ENCODE data around the gene ABCG2. TPM values are rescaled to one million over a fixed set of nuclear protein-coding genes. Genes with fewer than 3 reads are reported as not detected.

Gene ABCG2
- polyA plus RNA-seq, 1 of the 3 experiments (the other 2 are of a cell fraction), result 0.02 TPM

GRCh38 chr4:88104902-88105610, 53.4 kb downstream of the ABCG2 start (continued):
- TF ChIP-seq JUND (IDR thresholded peaks at IDR 0.05) (peak; percentile 37), RFX5 (IDR thresholded peaks at IDR 0.05; ENCODE audit: low read length) (no peak), RCOR1 (IDR thresholded peaks at IDR 0.05; ENCODE audit: low read length) (0 out of 2 replicates have a peak, but pooled peaks have one; percentile 24), TEAD4 (IDR thresholded peaks at IDR 0.05; ENCODE audit: borderline replicate concordance, insufficient read depth) (no peak), NFIC (IDR thresholded peaks at IDR 0.05; ENCODE audit: borderline replicate concordance) (peak; percentile 55; the same call in 1 of the 2 replicates), EP300 (IDR thresholded peaks at IDR 0.05; ENCODE audit: borderline replicate concordance in 1 of 2, low read depth in 1 of 2, low read length in 1 of 2) (peak; percentile 12 to 36; a peak in 1 of 4 replicates), SMC3 (IDR thresholded peaks at IDR 0.05; ENCODE audit: low read depth, low read length) (no peak), MXI1 (IDR thresholded peaks at IDR 0.05; ENCODE audit: low read depth, low read length) (no peak), FOSL2 (IDR thresholded peaks at IDR 0.05; ENCODE audit: borderline replicate concordance, low read depth) (no peak; the same call in 1 of the 2 replicates), FOXM1 (IDR thresholded peaks at IDR 0.05; ENCODE audit: low read depth) (no peak), TCF12 (IDR thresholded peaks at IDR 0.05) (peak; percentile 62), RAD21 (IDR thresholded peaks at IDR 0.05; ENCODE audit: low read length) (no peak), POLR2AphosphoS5 (IDR thresholded peaks at IDR 0.05; ENCODE audit: low read depth, low read length) (no peak), YY1 (IDR thresholded peaks at IDR 0.05; ENCODE audit: low read depth) (no peak), CHD2 (IDR thresholded peaks at IDR 0.05; ENCODE audit: low read length, partially characterized antibody) (peak; percentile 26), TAF1 (IDR thresholded peaks at IDR 0.05; ENCODE audit: borderline replicate concordance, low read depth, low read length) (no peak), GATA2 (CRISPR knock-in tag; IDR thresholded peaks at IDR 0.05) (peak; percentile 62), FOXJ3 (CRISPR knock-in tag; IDR thresholded peaks at IDR 0.05) (no peak), MAX (IDR thresholded peaks at IDR 0.05; ENCODE audit: low read depth) (no peak)
- TF ChIP-seq, protein P1, sequence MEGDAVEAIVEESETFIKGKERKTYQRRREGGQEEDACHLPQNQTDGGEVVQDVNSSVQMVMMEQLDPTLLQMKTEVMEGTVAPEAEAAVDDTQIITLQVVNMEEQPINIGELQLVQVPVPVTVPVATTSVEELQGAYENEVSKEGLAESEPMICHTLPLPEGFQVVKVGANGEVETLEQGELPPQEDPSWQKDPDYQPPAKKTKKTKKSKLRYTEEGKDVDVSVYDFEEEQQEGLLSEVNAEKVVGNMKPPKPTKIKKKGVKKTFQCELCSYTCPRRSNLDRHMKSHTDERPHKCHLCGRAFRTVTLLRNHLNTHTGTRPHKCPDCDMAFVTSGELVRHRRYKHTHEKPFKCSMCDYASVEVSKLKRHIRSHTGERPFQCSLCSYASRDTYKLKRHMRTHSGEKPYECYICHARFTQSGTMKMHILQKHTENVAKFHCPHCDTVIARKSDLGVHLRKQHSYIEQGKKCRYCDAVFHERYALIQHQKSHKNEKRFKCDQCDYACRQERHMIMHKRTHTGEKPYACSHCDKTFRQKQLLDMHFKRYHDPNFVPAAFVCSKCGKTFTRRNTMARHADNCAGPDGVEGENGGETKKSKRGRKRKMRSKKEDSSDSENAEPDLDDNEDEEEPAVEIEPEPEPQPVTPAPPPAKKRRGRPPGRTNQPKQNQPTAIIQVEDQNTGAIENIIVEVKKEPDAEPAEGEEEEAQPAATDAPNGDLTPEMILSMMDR (IDR thresholded peaks at IDR 0.05), result no peak
- TF ChIP-seq, protein P2, sequence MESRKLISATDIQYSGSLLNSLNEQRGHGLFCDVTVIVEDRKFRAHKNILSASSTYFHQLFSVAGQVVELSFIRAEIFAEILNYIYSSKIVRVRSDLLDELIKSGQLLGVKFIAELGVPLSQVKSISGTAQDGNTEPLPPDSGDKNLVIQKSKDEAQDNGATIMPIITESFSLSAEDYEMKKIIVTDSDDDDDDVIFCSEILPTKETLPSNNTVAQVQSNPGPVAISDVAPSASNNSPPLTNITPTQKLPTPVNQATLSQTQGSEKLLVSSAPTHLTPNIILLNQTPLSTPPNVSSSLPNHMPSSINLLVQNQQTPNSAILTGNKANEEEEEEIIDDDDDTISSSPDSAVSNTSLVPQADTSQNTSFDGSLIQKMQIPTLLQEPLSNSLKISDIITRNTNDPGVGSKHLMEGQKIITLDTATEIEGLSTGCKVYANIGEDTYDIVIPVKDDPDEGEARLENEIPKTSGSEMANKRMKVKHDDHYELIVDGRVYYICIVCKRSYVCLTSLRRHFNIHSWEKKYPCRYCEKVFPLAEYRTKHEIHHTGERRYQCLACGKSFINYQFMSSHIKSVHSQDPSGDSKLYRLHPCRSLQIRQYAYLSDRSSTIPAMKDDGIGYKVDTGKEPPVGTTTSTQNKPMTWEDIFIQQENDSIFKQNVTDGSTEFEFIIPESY (IDR thresholded peaks at IDR 0.05; ENCODE audit: borderline replicate concordance, low read depth), result no peak
- TF ChIP-seq, protein P3, sequence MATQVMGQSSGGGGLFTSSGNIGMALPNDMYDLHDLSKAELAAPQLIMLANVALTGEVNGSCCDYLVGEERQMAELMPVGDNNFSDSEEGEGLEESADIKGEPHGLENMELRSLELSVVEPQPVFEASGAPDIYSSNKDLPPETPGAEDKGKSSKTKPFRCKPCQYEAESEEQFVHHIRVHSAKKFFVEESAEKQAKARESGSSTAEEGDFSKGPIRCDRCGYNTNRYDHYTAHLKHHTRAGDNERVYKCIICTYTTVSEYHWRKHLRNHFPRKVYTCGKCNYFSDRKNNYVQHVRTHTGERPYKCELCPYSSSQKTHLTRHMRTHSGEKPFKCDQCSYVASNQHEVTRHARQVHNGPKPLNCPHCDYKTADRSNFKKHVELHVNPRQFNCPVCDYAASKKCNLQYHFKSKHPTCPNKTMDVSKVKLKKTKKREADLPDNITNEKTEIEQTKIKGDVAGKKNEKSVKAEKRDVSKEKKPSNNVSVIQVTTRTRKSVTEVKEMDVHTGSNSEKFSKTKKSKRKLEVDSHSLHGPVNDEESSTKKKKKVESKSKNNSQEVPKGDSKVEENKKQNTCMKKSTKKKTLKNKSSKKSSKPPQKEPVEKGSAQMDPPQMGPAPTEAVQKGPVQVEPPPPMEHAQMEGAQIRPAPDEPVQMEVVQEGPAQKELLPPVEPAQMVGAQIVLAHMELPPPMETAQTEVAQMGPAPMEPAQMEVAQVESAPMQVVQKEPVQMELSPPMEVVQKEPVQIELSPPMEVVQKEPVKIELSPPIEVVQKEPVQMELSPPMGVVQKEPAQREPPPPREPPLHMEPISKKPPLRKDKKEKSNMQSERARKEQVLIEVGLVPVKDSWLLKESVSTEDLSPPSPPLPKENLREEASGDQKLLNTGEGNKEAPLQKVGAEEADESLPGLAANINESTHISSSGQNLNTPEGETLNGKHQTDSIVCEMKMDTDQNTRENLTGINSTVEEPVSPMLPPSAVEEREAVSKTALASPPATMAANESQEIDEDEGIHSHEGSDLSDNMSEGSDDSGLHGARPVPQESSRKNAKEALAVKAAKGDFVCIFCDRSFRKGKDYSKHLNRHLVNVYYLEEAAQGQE (IDR thresholded peaks at IDR 0.05; ENCODE audit: low read depth, low read length), result no peak
